Thoracic aorta (tissue), 2 donors: ENCODE data around the gene RNF167. TPM values are rescaled to one million over a fixed set of nuclear protein-coding genes. Genes with fewer than 3 reads are reported as not detected.

Experiments
- ATAC-seq: fragments of 150-250 bp; one replicate; pipeline ENCODE4 v1.8.0; 2017; ENCODE audit warnings: low read depth; ENCODE audit not compliant: insufficient number of reproducible peaks, low FRiP score
- DNase-seq: peaks from one replicate; pipeline ENCODE4 v3.0.0-alpha.2; 2020; ENCODE audit warnings: low spot score
- H3K27ac ChIP-seq, 2 donors: fragments of 200-600 bp; sonication (generic); 1 replicate in 1 of 2; 2 replicates in 1 of 2; pipeline ENCODE4 v1.5.1; 2016; ENCODE audit warnings: mild to moderate bottlenecking in 2 of 2, moderate library complexity in 2 of 2
- H3K27me3 ChIP-seq: fragments of 200-600 bp; sonication (generic); replicated peaks from 2 replicates; pipeline ENCODE4 v1.6.0; 2016; ENCODE audit warnings: mild to moderate bottlenecking; ENCODE audit not compliant: insufficient read depth
- H3K36me3 ChIP-seq: fragments of 200-600 bp; sonication (generic); one replicate; pipeline ENCODE4 v1.5.1; 2016
- H3K4me1 ChIP-seq, 2 donors: fragments of 200-600 bp; sonication (generic); 1 replicate in 1 of 2; 2 replicates in 1 of 2; pipeline versions ENCODE4 v1.5.1 to v1.6.0; 2016; ENCODE audit warnings: low read depth in 2 of 2, mild to moderate bottlenecking in 1 of 2; ENCODE audit not compliant: control insufficient read depth in 1 of 2
- H3K4me3 ChIP-seq: fragments of 200-600 bp; sonication (generic); 2 replicates; pipeline ENCODE4 v1.5.1; 2016; ENCODE audit warnings: mild to moderate bottlenecking
- H3K9me3 ChIP-seq: fragments of 200-600 bp; sonication (generic); 2 replicates; pipeline ENCODE4 v1.5.1; 2016
- total RNA-seq, 2 donors: library from RNA; depleted of rRNA; stranded (reverse); fragments of >200 nt; gene quantifications; one replicate each; pipeline versions ENCODE4 v1.1.0 to v1.2.3, GENCODE V29; 2016
- TF ChIP-seq, protein P1 (sequence below): fragments of 200-600 bp; sonication (generic); IDR thresholded peaks from one replicate; pipeline ENCODE4 v1.5.1; 2019; ENCODE audit warnings: antibody characterized with exemption

RNF167 gene
- total RNA-seq, 2 donors from 2014 or later: 32.4 to 38.3 TPM

DNA sequence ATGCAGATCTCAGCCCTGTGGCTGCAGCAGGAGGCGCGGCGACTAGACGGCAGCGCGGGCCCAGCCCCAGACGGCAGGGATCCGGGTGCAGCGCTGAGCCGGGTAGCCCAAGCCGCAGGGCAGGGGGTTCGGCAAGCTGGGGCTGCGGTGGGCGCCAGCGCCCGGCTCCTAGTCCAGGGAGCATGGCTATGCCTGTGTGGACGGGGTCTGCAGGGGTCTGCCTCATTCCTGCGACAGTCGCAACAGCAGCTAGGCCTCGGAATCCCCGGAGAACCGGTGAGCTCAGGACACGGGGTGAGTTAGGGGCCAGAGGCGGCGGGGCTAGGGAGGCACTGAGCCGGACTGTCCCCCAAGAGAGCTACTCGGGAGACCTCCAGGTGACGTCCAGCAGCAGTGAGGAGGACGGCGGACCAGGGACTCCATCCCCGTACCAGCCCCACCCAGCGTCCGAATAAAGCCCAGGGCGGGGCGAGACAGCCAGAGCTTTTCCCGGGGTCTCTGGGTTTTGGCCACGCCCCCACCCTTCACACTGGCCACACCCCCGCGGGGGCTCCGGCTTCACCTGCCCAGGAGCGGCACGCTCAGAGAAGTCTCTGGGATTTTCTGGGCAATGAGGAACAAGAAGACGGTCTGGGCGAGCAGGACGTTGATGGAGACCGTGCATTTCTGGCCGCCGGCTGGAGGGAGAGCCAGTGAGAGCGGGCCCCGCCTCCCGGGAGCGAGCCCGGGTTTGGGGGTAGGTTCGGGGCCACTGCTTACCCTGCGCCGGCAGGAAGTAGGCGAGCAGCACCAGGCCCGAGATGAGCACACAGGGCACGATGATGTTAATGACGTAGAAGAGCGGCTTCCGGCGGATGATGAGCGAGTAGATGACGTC, 39.6 kb upstream of the RNF167 start:
- Histone ChIP-seq H3K27ac (no peak overlapping the region), H3K4me1 (peaks cover 0 to 16% of the 10 kb centered on the region in 2 donors), H3K9me3 (no peaks in the 10 kb centered on the region), H3K36me3 (peaks cover 9% of the 10 kb centered on the region), H3K4me3 (peak overlapping the region; percentile 74), H3K27me3 (no peaks in the 10 kb centered on the region)
- DNase-seq (no peak), ATAC-seq (no peak)
- TF ChIP-seq, protein P1, sequence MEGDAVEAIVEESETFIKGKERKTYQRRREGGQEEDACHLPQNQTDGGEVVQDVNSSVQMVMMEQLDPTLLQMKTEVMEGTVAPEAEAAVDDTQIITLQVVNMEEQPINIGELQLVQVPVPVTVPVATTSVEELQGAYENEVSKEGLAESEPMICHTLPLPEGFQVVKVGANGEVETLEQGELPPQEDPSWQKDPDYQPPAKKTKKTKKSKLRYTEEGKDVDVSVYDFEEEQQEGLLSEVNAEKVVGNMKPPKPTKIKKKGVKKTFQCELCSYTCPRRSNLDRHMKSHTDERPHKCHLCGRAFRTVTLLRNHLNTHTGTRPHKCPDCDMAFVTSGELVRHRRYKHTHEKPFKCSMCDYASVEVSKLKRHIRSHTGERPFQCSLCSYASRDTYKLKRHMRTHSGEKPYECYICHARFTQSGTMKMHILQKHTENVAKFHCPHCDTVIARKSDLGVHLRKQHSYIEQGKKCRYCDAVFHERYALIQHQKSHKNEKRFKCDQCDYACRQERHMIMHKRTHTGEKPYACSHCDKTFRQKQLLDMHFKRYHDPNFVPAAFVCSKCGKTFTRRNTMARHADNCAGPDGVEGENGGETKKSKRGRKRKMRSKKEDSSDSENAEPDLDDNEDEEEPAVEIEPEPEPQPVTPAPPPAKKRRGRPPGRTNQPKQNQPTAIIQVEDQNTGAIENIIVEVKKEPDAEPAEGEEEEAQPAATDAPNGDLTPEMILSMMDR: no peak

DNA sequence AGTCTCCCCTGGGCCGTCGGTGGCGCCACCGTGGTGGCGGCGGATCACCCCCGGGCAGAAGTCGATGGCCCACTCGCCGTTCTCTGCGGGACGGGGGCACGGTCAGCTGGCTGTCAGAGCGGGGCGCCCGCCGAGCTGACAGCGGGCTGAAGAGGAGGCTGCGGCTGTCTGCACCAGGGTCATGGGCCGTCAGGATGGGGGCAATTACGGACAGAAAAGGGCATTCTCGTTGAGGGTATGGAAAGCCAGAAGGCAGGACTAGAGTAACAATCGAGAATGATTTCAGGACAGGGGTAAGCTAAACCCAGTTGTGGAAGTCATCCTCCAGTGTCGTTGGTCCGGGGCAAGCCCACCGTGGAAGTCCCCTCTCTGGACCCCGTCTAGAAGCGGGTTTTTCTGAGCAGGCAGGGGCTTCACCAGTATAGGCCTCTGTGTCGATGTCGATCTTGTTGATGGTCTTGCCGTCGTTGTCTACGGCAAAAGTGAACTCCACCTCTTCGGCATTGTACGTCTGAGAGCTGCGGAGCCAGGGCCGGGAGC, 38.9 kb upstream of the RNF167 start:
- Histone ChIP-seq H3K4me1 (peaks cover 0 to 16% of the 10 kb centered on the region in 2 donors), H3K4me3 (peak overlapping the region; percentile 74), H3K36me3 (peaks cover 6% of the 10 kb centered on the region), H3K27me3 (no peaks in the 10 kb centered on the region), H3K9me3 (no peaks in the 10 kb centered on the region), H3K27ac (no peak overlapping the region)
- DNase-seq (no peak), ATAC-seq (no peak)
- TF ChIP-seq, protein P1: no peak

DNA sequence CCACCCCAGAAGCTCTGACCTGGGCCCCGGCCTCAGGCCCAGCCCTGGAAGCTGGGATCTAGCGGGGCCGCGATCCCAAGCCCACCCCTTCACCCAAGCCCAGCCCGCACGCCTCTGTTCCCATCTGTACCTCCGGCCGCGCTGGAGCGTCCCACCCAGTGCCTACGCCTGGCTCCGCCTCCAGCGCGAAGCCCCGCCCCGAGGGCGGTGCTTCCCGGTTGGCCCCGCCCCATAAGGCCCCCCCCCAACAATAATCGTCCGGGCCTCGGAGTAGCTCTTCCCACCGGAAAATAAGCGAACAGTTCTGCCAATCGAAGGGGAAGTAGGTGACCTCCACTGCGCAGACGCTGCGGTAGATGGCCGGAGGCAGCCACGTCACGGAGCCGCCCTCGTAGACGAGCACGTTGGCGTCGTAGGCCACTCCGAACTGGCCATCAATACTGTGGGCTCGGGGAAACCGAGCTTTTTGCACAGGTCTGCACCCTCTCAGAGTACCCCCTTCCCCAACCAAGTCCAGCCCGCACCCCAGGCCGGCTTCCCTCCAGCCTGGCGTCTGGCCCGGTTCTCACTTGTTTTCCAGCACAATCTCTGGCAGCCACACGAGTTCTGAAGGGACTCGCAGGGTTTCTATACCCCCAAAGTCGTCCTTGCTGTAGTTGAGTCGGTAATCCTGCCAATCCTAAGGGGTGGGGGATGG, 38.3 kb upstream of the RNF167 start:
- no peak overlapping the region for H3K27ac ChIP-seq
- DNase-seq (no peak), ATAC-seq (no peak)
- H3K27me3 ChIP-seq: no peaks in the 10 kb centered on the region
- H3K4me3 ChIP-seq: no peak overlapping the region
- no peaks in the 10 kb centered on the region for H3K36me3 ChIP-seq
- TF ChIP-seq, protein P1: no peak
- H3K9me3 ChIP-seq: no peaks in the 10 kb centered on the region
- H3K4me1 ChIP-seq: peaks cover 0 to 16% of the 10 kb centered on the region in 2 donors

DNA sequence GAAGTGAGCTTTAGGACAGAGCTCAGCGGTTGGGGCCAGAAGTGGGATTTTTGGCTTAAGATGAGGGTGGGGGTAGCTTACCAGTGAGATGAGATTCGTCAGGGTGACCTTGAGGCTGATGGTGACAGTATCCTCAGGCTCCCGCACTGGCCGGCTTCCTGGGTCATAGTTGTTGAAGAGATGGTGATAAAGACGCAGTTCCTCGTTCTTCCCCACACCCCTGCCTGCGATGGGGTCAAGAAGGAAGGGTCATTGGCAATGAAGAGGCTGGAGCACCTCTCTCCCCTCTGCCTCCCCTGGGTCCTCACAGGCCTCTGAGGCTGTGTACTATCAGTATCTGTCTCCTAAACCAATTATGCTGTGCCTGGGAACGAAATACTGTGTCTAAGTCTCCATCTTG, 37.5 kb upstream of the RNF167 start:
- DNase-seq: no peak
- TF ChIP-seq, protein P1: no peak
- H3K4me3 ChIP-seq: no peak overlapping the region
- H3K27ac ChIP-seq: no peak overlapping the region
- H3K4me1 ChIP-seq: peaks cover 0 to 16% of the 10 kb centered on the region in 2 donors
- no peaks in the 10 kb centered on the region for H3K27me3 ChIP-seq
- H3K9me3 ChIP-seq: no peaks in the 10 kb centered on the region
- H3K36me3 ChIP-seq: no peaks in the 10 kb centered on the region
- ATAC-seq: no peak
